ENCODE results near the gene ADGRV1.
"Not testable (repeated sequence)": the region's sequence is repeated elsewhere in the genome, so short reads cannot be mapped to it uniquely, and the experiment has no call there.

ADGRV1 gene

DNA sequence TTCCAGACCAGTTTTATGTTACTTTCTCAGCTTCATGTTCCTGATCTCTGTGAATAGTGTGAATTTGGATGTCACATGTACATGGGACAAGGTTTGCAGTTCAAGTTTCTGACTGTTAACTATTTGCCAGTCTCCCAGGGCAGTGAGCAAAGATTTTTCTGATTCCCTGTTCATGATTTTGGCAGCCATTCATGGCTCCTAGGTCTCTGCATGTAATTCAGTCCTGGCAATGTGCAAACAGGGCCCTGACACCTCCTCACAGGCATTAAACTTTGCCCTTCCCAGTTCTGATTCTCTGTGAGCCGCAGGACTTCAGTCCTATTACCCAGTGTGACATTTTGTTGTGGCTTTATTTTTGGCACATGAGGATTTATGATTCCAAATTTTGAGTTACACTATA is 474.8 kb downstream of the ADGRV1 start:
- no peak for DNase-seq

DNA sequence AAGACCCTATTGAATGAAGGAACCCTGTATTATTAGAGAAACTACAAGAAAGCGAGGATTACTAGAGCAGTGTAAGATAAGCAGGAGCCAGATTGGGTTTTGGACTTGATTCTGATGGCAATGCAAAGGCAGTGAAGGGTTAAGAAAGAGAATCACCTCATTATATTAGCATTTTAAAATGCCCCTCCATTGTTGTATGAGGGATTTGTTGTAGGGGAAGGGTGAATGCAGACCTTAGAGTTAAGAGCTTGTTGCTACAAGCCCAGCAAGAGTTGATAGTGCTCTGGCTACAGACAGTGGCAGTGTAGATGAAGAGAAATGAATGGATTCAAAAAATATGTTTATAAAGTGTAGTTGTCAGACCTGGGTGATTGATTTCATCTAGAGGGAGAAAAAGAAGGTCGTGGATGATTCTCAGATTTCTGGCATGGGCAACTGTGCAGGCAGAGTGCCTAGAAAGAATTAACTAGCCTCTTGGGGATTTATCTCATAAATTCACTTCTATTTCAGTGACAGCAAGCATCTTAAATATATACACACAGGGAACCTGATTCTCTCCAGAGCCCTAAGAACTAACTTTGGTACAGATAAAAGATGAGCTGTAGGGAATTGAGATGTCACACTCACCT is 479.7 kb downstream of the ADGRV1 start:
- DNase-seq: no peak

DNA sequence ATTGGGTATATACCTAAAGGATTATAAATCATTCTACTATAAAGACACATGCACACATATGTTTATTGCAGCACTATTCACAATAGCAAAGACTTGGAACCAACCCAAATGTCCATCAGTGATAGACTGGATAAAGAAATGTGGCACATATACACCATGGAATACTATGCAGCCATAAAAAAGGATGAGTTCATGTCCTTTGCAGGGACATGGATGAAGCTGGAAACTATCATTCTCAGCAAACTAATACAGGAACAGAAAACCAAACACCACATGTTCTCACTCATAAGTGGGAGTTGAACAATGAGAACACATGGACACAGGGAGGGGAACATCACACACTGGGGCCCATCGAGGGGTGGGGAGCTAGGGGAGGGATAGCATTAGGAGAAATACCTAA is 482.5 kb downstream of the ADGRV1 start:
- DNase-seq: not testable (repeated sequence)

DNA sequence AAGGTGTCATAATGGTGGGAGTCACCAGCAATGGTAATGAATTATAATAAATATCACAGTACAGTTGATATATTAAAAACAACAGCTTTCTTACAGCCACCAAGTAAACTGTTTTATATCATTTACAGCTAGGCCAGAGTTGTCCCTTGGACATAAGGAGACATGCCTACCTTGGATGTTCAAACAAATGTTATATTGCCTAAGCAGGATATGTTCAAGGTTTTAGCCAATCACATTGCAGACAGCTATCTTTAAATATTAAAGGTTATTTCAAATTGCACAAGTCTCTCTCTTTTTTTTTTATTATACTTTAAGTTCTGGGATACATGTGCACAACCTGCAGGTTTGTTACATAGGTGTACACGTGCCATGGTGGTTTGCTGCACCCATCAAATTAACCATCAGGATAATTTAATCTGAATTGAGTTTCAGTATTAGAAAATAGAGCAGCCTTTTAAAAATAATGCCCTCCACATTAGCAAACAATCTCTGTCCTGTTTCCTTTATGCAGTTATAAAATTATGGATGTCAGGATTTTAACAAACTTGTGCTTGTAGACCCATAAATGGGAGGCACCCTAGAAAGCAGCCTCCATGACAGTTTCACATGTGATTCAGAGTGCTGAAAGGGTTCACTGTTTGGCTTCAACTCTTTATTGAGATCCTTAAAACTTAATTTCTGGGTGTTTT is 483.8 kb downstream of the ADGRV1 start:
- no peak for DNase-seq

DNA sequence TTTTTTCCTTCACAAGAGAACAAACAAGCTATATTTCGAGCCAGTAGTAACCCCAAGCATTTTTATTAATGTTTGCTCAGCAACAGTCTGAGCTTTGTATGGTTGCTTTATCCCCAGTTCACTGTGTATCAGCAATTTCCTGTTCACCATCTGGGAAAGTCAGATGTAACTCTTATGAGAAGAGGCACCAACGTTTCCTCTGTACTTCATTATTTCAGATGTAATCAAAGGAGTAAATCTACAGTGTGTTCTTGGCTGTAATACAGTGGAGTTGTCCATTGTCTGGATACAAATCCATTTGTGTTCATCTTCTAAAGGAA is 484.3 kb downstream of the ADGRV1 start:
- DNase-seq: no peak

DNA sequence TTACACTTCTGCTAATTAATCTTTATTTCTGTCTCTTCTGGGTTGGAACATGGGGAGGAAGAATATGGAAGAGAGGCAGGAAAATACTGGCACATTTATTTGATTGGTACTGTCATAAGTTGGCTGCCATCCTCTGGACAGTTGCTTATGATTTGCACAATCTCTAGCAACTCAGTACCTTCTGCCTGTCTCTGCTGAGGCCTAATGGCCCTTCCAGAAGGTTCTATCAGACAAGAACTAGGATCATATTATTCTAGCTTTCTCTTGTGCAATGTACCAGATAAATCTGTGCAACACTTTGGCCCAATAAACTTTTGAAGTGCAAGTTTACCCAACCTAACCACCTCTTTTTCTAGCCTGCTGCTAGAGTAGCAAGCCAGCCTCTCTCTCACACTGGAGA is 489.5 kb downstream of the ADGRV1 start:
- no peak for DNase-seq

DNA sequence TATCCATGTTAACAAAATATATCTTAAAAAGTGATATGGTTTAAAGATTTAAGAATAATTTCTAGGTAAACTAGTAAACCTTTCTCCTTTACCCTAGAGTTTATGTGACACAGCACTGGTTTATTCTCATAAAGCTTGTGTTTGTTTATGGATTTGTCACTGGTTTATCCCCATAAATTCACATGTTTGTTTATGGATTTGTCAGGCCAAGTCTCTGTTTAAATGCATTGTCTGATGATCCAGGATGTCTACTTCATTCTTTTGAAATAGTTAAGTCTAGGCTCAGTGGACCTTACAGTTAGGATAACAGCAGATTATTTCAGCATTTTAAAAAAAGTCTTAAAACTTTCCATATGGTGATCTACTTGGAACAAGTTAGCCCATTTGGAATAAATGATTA is 490.5 kb downstream of the ADGRV1 start:
- DNase-seq: no peak

DNA sequence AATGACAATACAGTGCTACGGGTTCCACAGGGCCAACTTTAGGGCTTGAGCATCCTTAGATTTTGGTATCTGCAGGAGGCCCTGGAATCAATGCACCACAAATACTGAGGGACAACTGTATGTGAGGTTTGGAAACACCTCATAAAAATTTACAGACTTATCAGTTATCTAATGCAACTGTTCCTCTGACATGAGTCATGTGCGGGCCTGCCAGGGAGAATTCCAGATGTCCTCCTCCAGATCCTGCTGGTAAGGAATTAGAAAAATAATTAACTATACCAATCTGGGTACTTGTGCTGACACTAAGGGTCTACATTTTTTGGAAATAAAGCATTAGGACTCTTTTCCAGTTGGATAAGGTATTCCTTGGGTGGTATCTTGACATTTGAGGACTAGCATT is 491.2 kb downstream of the ADGRV1 start:
- no peak for DNase-seq

DNA sequence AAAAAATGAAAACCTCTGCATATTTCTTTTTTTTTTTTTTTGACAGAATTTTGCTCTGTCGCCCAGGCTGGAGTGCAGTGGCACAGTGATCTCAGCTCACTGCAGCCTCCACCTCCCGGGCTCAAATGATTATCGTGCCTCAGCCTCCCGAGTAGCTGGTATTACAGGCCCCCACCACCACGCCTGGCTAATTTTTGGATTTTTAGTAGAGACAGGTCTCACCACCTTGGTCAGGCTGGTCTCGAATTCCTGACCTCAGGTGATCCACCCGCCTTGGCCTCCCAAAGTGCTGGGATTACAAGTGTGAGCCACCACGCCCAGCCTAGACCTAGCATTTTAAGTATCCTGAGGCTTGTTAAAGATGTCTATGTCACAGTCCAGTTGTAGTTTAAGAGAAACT is 493.8 kb downstream of the ADGRV1 start:
- not testable (repeated sequence) for DNase-seq

DNA sequence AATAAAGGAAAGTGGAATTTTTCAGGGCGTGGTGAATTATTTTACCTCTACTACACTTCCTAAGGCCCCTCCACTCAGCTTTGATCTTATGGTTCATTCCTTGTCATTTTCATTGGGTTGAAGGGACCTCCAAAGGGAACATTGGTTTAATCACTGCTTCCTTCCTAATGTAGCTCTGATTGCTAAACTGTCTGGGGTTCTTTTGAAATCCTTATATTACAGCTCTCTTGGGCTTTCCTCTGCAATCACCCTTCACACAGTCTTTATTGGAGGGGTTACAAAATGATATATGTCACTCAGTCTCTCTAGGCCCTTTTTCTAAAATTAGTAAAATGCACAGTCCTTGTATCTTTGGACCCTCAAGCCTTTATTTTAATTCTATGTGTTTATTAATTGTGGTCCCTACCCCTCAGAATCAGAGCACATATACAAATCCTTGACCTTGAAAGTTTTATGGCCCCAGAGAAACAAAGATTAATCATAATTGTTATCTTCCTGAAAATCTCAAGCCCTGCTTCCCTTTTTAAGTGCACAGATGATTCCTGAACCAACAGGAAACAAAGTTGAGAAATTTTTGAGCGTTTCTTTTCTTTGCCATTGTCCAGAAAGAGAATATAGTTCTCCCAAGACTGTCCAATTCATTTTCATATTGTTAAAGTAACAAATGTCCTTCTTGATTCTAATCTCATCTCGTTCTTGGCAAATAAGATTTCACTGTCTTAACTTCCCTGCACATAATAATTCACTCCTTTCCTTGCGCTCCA is 494.6 kb downstream of the ADGRV1 start:
- peak; percentile 75 to 93 for DNase-seq

DNA sequence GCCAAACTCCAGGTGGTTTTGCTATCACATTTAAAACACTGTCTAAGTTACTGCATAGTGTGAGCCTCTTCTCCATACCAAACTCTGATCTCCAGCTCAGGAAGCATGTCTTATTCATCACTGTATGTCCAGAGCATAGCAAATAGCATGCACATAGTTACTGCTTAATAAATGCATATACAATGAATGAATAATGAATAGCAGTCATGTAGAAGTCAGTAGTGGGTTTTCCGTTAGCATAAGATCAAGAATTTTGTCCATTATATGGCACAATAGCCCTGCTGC is 495.1 kb downstream of the ADGRV1 start:
- no peak for DNase-seq

DNA sequence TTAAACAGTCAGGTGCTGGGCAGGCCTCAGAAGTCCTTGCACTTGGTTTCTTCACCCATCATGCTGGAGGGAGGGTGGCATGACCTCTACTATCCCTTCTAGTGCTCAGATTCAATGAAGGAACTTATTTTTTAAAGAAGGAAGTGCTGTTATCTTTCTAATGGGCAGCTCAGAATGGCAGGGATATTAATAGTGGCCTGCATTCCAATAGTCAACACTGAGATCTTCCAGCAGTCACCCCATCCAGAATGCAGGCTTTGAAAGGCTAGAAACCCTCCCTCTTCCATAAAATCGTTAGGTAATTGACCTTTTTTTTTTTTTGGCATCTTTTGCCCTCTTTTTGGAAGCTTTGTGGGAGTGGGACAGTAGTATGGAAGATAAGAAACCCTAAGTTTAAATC is 499.6 kb downstream of the ADGRV1 start:
- peak; percentile 18 to 32 for DNase-seq

DNA sequence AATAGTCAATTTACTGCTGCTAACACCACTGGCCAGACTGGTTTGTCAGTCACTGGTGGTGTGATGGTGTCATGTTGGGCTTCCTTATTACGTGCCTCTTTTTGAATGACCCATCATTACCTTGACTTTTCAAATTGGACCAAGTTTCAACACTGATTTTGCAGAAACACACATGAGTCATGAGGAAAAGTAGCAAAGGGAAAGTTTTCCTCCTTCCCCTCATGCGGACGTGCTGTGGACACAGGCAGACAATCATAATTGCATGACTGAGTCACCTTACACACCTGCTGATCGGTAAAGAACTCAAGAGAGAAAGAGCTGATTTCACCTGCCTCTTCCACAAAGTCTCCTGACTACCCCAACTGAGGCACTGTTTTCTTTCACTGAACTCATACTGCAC is 500.0 kb downstream of the ADGRV1 start:
- DNase-seq: peak; percentile 24 to 35

DNA sequence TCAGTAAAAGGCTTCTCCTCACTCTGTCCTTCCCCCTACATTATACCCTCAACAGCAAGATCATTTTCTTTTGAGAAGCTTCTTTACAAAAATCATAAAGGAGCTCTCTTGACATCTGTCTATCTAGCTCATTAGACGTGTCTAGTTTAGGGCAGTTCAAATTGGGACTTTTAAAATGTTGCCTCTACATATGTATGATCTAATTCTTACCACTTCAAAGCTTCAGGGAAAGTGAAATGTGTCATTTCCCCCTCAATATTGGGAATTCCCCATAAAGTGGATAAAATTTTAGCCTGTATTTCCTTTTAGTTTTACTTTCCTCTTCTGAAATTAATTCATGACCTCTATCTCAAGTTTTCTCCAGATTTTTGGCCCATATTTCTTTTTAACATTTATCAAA is 500.8 kb downstream of the ADGRV1 start:
- peak; percentile 30 to 38 for DNase-seq

DNA sequence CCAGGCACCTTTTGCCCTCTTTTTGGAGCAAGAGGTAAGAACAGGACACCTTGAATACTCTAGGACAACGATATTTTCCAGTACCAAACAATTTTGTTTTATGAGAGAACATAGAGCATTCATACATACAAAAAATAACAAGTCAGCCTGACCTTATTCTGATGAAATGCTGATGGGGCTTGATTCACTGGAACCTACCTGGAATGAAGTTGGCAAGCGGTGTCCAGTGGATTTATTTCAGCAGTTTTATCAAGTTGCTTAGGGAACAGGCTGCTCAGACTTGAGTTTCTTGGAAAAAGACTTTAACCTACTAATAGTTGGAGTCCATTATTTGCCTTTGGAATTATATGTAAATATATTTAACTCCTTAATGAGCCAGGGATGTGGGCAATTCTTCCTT is 502.5 kb downstream of the ADGRV1 start:
- DNase-seq: no peak

DNA sequence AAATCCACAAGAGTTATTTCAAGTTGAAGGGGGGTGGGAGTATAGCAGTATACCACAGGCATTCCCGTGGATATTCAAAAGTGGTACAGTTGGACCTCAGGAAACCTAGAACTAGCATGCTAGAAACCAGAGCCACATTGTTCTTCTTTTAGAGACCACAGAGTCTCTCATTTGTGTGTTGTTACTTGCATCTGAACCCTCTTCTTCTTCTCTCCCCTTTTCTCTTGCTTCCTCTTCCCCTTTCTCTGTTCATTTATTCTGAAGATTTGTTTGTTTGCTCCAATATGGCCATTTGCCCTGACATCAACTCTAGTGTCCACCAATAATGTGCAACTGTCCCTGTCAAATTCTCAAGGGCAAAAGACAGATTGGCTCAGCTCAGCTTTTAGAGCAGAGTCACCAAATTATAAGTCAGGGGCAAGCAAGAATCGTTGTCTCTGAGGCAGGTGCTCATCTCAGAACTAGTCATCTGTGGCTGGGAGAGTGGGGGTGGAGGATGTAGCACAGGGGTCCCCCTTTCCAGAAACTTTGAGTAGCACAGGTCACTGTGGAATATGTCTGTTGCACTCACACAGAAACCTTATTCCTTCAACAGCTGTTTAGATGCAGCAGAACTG is 503.5 kb downstream of the ADGRV1 start:
- no peak for DNase-seq

DNA sequence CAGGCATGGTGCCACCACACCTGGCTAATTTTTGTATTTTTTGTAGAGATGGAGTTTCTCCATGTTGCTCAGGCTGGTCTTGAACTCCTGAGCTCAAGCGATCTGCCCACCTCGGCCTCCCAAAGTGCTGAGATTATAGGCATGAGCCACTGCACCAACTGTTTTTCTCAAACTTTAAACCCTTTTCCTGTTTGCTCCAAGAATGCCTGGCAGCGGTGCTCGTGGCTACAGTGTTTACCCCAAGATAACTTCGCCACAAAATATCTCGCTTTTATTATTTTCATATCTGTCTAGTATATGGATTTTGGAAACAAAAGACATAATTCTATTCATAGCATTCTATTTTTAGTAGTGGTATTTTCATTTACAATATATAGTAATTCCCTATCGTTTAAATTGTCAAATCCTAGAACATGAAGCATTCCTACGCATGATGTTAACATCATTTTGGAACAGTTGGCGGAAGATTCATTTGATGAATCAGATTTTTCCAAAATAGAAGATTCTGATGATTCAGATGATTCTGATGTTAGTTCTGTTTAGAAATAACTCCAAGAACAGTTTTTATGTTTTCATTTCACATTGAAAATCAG is 504.6 kb downstream of the ADGRV1 start:
- not testable (repeated sequence) for DNase-seq

DNA sequence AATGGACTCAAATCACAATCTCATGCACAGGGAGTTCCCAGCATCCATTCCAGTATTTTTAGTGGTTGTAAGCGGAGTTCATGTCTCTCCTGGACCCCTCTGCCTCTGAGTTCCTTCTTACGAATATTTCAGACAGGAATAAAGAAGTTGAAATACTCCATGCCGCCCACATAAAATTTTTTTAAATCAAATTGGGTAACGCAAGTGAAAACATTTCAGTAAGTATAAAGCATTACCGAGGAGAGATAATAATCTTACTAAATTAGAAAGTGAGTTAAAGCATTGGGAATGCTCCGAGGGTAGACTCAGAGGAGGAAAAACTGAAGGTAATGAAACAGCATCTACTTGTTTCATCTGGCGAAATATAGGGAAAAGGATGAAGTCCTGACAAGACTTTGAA is 506.9 kb downstream of the ADGRV1 start:
- DNase-seq: peak; percentile 51 to 64

DNA sequence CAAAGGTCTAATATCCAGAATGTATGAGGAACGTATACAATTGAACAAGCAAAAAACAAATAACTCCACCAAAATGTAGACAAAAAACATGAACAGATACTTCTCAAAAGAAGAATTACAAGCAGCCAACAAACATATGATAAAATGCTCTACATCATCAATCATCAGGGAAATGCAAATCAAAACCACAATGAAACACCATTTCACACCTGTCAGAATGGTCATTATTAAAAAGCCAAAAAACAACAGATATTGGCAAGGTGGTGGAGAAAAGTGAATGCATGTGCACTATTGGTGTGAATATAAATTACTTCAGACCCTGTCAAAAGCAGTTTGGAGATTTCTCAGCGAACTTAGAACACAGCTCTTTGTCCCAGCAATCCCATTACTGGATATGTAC is 510.8 kb downstream of the ADGRV1 start:
- no peak for DNase-seq

DNA sequence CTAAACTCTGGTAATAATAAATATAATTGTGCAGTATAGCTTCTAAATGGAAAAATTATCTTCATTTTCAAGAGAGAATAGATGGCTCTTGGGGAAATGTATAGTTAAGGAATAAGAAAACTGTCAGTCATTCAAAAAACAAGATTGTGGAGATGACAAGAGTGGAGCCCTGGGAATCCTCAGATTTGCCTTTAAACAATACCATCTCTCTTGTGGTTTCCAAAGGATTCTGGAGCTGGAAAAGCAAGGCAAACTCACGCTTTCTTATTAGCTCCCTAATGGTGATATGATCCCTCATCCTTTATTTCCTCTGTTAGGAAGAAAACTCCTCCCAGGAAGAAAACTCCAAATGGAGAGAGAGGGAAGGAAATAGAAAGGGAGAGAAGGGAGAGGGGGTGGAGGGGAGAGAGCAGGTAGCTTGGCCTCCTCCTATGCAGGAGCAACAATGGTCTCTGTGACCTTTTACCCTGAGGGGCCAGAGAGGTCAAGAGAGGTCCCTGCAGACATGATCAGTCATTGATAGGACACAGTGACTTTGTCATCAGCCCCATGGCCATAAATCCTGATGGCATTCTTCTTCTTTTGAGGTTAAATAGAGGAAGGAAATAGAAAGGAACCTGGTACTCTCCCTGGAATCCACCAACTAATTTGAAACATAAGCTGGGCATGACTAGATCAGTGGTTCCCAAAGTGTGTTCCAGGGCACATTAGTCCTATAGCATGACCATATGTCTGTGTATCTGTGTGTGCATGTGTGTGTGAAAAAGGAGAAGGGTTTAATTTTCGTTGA is 512.4 kb downstream of the ADGRV1 start:
- DNase-seq: peak in 1 of 2 donors; percentile 17

DNA sequence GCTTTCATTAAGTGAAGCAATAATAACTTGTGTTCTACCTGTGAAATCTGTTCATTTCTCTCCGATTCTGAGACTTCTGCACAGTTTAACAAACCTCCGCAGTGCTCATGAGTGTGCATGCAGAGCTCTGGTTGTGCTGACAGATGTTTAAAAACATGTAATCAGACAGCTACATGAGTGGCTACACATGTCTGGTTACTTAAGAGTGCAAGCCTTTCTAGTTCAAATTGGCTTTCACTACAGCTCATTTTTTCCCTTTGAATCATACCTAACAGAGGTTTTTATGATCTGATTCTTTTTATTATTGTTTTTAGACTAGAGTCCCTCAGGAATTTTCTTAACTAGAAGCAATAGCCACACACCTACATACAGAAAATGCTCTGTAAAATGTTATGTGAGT is 514.3 kb downstream of the ADGRV1 start:
- DNase-seq: no peak

DNA sequence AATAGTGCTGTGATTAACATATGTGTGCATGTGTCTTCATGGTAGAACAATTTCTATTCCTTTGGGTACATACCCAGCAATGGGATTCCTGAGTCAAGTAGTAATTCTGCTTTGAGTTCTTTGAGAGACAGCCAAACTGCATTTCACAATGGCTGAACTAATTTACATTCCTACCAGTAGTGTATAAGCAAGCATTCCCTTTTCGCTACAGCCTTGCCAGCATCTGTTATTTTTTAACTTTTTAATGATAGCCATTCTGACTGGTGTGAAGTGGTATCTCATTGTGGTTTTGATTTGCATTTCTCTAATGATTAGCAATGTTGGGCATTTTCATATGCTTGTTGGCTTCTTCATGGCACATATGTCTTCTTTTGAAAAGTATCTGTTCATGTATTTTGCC is 516.0 kb downstream of the ADGRV1 start:
- no peak for DNase-seq

DNA sequence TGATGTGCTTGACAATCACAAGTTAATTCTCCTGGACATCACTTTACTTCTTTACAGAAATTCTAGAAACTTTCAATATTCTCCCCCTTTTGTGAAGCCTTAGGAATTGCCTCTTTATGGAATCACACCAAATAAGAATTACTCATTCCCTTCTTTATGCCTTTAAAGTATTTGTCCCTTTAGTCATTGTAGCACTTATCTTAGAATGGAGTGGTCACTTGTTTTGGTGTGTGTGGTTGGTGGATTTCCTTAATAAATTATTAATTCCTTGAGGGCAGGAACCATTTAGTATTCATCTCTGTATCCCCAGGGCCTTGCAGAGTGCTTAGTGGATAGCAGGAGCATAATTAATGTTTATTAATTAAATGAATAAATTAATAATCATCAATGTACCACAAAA is 517.5 kb downstream of the ADGRV1 start:
- DNase-seq: no peak
